ENCODE data around the gene KRT34. TPM values are rescaled to one million over a fixed set of nuclear protein-coding genes. Genes with fewer than 3 reads are reported as not detected.
"Not testable (repeated sequence)": the region's sequence is repeated elsewhere in the genome, so short reads cannot be mapped to it uniquely, and the experiment has no call there.

The KRT34 gene
- total RNA-seq, 1 donor from 2014 or later: 0.74 TPM

- Histone ChIP-seq H3K27me3 (no peaks in the 10 kb centered on the region), H3K4me3 (no peak overlapping the region), H3K27ac (no peak overlapping the region), H3K4me1 (peaks cover 7% of the 10 kb centered on the region), H3K36me3 (no peaks in the 10 kb centered on the region), H3K9me3 (no peaks in the 10 kb centered on the region)
- TF ChIP-seq POLR2AphosphoS5 (IDR thresholded peaks at IDR 0.05; ENCODE audit: insufficient read depth in 1 of 2, low read depth in 1 of 2) (no peak), CTCF (IDR thresholded peaks at IDR 0.05) (no peak), POLR2A (IDR thresholded peaks at IDR 0.05) (no peak)
- intact Hi-C loops (cut with DNase I): no loop called here
- no peak for DNase-seq (ENCODE audit: extremely low spot score in 2 of 2)
Observed at GRCh38 chr17:41382394-41382793, 288 bp upstream of the KRT34 start.

- H3K4me3 ChIP-seq; intact Hi-C loops (cut with DNase I); DNase-seq (ENCODE audit: extremely low spot score in 2 of 2); H3K27me3 ChIP-seq; H3K9me3 ChIP-seq; H3K36me3 ChIP-seq; H3K27ac ChIP-seq: not testable (repeated sequence)
- H3K4me1 ChIP-seq: peaks cover 15% of the 10 kb centered on the region
Observed at GRCh38 chr17:41380091-41380490, 2.0 kb downstream of the KRT34 start.

- Histone ChIP-seq H3K4me1 (peaks cover 15% of the 10 kb centered on the region), H3K27ac (peak overlapping the region; percentile 43), H3K9me3 (no peaks in the 10 kb centered on the region), H3K27me3 (no peaks in the 10 kb centered on the region), H3K36me3 (no peaks in the 10 kb centered on the region), H3K4me3 (no peak overlapping the region)
- intact Hi-C loops (cut with DNase I): no loop called here
- TF ChIP-seq POLR2A (IDR thresholded peaks at IDR 0.05) (no peak), CTCF (IDR thresholded peaks at IDR 0.05) (no peak), POLR2AphosphoS5 (IDR thresholded peaks at IDR 0.05; ENCODE audit: insufficient read depth in 1 of 2, low read depth in 1 of 2) (no peak)
- DNase-seq (ENCODE audit: extremely low spot score in 2 of 2): no peak
Observed at GRCh38 chr17:41377546-41377945, 4.6 kb downstream of the KRT34 start.

- Histone ChIP-seq H3K27ac (peak within 1 kb of the TSS; percentile 43), H3K27me3 (no peaks in the 10 kb centered on the region), H3K36me3 (no peaks in the 10 kb centered on the region), H3K4me1 (peaks cover 14% of the 10 kb centered on the region), H3K4me3 (no peak within 1 kb of the TSS), H3K9me3 (no peaks in the 10 kb centered on the region)
- DNase-seq (ENCODE audit: extremely low spot score in 2 of 2): no peak
- intact Hi-C loops (cut with DNase I): no loop called here
- TF ChIP-seq CTCF (IDR thresholded peaks at IDR 0.05) (no peak), POLR2A (IDR thresholded peaks at IDR 0.05) (no peak), POLR2AphosphoS5 (IDR thresholded peaks at IDR 0.05; ENCODE audit: insufficient read depth in 1 of 2, low read depth in 1 of 2) (no peak)
Observed at GRCh38 chr17:41369713-41370112, 12.4 kb downstream of the KRT34 start, which contains the start of gene KRT33B. Gene KRT33B (minus strand): TSS chr17:41369813. CDS start chr17:41369750, 63 bp downstream.

GRCh38 chr17:41369023-41369422, 13.1 kb downstream of the KRT34 start:
- Histone ChIP-seq H3K9me3 (no peaks in the 10 kb centered on the region), H3K27me3 (no peaks in the 10 kb centered on the region), H3K27ac (no peak overlapping the region), H3K36me3 (no peaks in the 10 kb centered on the region), H3K4me1 (peaks cover 14% of the 10 kb centered on the region), H3K4me3 (no peak overlapping the region)
- no peak for DNase-seq (ENCODE audit: extremely low spot score in 2 of 2)
- no peak for TF ChIP-seq POLR2A (IDR thresholded peaks at IDR 0.05)
- intact Hi-C loops (cut with DNase I): no loop called here

- Histone ChIP-seq H3K27me3 (no peaks in the 10 kb centered on the region), H3K4me1 (peaks cover 14% of the 10 kb centered on the region), H3K4me3 (no peak overlapping the region), H3K36me3 (no peaks in the 10 kb centered on the region), H3K9me3 (no peaks in the 10 kb centered on the region), H3K27ac (peak overlapping the region; percentile 43)
- DNase-seq (ENCODE audit: extremely low spot score in 2 of 2): no peak
- intact Hi-C loops (cut with DNase I): no loop called here
- TF ChIP-seq POLR2AphosphoS5 (IDR thresholded peaks at IDR 0.05; ENCODE audit: insufficient read depth in 1 of 2, low read depth in 1 of 2) (peak in 1 of 2 donors; percentile 34), CTCF (IDR thresholded peaks at IDR 0.05) (no peak)
Observed at GRCh38 chr17:41367426-41368075, 14.6 kb downstream of the KRT34 start.

All from vagina (tissue), 2 donors.